ENCODE measurements around the gene KDM2B.

Gene KDM2B

GRCh38 chr12:121443193-121443870, 137.5 kb downstream of the KDM2B start:
- no peaks in the 10 kb centered on the region for H3K4me1 ChIP-seq (ENCODE audit: insufficient read depth, low read length)
- H3K27me3 ChIP-seq (ENCODE audit: insufficient read depth, low read length), result no peaks in the 10 kb centered on the region
- H3K36me3 ChIP-seq (ENCODE audit: insufficient read depth, low read length), result peaks cover 65% of the 10 kb centered on the region
- peaks cover 2% of the 10 kb centered on the region for H3K9me3 ChIP-seq (ENCODE audit: low read length)
- H2AFZ ChIP-seq (ENCODE audit: low read depth, low read length), result no peak overlapping the region
- H3K4me3 ChIP-seq (ENCODE audit: low read length), result no peak overlapping the region

DNA sequence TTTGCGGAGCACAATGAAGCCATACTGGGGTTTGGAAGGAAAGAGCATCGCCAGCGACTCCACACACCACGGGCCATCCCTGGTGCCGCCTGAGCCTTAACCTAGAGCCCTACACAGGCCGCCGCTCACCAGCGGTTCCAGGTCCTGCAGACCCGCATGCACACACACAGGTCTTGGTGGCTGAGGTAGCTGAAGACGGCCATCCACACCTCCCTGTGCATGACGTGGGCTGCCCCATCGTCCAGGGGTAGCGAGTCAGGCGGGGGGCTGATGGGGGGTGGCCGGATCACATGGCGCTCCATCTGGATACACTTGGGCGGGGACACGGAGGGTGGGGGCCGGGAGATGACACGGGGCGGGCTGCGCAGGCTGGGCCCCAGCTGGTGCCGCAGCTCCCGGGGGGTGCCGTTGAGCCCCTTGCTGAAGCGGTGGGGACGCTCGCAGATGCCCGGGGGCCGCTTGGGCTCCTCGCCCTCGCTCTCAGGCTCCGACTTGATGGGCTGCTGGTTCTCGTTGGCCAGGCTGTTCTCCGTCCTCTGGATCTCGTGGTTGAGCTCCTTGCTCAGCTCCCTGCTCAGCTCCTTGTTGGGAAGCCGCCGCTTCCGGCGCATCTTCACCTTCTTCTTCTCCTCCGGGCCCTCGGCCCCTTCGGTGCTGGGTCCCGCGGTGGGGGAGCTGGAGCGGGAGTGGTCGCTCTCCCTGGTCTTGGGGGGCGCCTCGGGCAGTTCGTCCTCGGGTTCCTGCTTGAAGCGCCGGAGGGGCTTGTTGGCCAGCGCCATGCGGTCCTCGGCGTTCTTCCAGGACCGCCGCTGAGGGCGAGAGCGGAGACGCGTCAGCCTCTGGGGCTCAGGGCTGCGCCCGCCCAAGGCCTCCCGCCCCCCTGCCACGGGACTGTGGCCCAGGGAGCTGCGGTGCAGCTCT, 138.5 kb downstream of the KDM2B start:
- no peaks in the 10 kb centered on the region for H3K4me1 ChIP-seq (ENCODE audit: insufficient read depth, low read length)
- peaks cover 3% of the 10 kb centered on the region for H3K9me3 ChIP-seq (ENCODE audit: low read length)
- peaks cover 69% of the 10 kb centered on the region for H3K36me3 ChIP-seq (ENCODE audit: insufficient read depth, low read length)
- no peak overlapping the region for H3K4me3 ChIP-seq (ENCODE audit: low read length)
- no peaks in the 10 kb centered on the region for H3K27me3 ChIP-seq (ENCODE audit: insufficient read depth, low read length)
- no peak overlapping the region for H2AFZ ChIP-seq (ENCODE audit: low read depth, low read length)

- no peaks in the 10 kb centered on the region for H3K27me3 ChIP-seq (ENCODE audit: insufficient read depth, low read length)
- H3K36me3 ChIP-seq (ENCODE audit: insufficient read depth, low read length), result peaks cover 76% of the 10 kb centered on the region
Measured at GRCh38 chr12:121441555-121441954, 139.3 kb downstream of the KDM2B start.

GRCh38 chr12:121440768-121441167, 140.1 kb downstream of the KDM2B start:
- Histone ChIP-seq H3K4me3 (ENCODE audit: low read length) (no peak overlapping the region), H3K27me3 (ENCODE audit: insufficient read depth, low read length) (no peaks in the 10 kb centered on the region), H2AFZ (ENCODE audit: low read depth, low read length) (no peak overlapping the region), H3K36me3 (ENCODE audit: insufficient read depth, low read length) (peaks cover 82% of the 10 kb centered on the region), H3K9me3 (ENCODE audit: low read length) (peaks cover 10% of the 10 kb centered on the region), H3K4me1 (ENCODE audit: insufficient read depth, low read length) (no peaks in the 10 kb centered on the region)

More at GRCh38 chr12:121441555-121441954, 139.3 kb downstream of the KDM2B start:
- no peak overlapping the region for H2AFZ ChIP-seq (ENCODE audit: low read depth, low read length)
- H3K4me1 ChIP-seq (ENCODE audit: insufficient read depth, low read length), result no peaks in the 10 kb centered on the region
- no peak overlapping the region for H3K4me3 ChIP-seq (ENCODE audit: low read length)
- H3K9me3 ChIP-seq (ENCODE audit: low read length), result peaks cover 9% of the 10 kb centered on the region

DNA sequence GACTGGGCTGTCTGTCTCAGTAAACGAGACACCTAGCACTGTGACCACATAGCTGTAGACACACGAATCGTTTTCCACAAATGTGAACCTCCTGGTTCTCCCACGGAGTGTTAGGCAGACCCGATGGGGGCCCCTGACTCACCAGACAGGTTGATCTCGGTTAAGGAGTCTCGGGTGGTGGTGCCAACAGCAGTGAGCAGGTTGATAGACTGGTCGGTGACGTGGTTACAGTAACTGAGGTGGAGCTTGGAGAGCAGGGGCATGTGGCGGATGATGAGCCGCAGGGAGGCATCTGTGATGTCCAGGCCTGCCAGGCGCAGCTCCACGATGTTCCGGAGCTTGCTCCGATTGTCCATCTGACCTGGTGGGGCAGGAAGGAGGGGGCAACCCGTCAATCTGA, 141.1 kb downstream of the KDM2B start:
- Histone ChIP-seq H3K4me1 (ENCODE audit: insufficient read depth, low read length) (no peaks in the 10 kb centered on the region), H3K36me3 (ENCODE audit: insufficient read depth, low read length) (peaks cover 83% of the 10 kb centered on the region), H3K27me3 (ENCODE audit: insufficient read depth, low read length) (no peaks in the 10 kb centered on the region), H2AFZ (ENCODE audit: low read depth, low read length) (no peak overlapping the region), H3K4me3 (ENCODE audit: low read length) (no peak overlapping the region), H3K9me3 (ENCODE audit: low read length) (peaks cover 10% of the 10 kb centered on the region)

DNA sequence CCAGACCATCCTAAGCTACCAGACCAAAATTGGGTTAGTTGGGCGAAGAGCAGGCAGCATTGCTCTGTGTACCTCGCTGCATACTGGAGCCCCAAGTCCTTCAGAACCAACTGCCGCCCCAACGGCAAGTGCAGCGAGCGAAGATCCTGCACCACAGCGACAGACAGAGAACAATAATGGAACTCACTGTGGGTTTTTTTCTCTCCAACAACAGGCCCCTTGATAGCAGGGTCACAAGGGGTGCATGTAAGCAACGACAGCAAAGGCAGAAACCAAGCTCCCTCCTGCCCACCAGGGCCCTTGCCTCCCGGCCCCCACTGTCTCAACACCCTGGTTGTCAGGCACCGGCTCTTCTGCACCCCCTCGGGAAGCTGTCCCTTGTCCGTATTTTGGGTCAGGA, 141.9 kb downstream of the KDM2B start:
- Histone ChIP-seq H3K4me3 (ENCODE audit: low read length) (no peak overlapping the region), H2AFZ (ENCODE audit: low read depth, low read length) (no peak overlapping the region), H3K36me3 (ENCODE audit: insufficient read depth, low read length) (peaks cover 80% of the 10 kb centered on the region), H3K4me1 (ENCODE audit: insufficient read depth, low read length) (no peaks in the 10 kb centered on the region), H3K9me3 (ENCODE audit: low read length) (peaks cover 10% of the 10 kb centered on the region), H3K27me3 (ENCODE audit: insufficient read depth, low read length) (no peaks in the 10 kb centered on the region)

GRCh38 chr12:121436706-121437105, 144.1 kb downstream of the KDM2B start:
- Histone ChIP-seq H3K9me3 (ENCODE audit: low read length) (peaks cover 10% of the 10 kb centered on the region), H3K27me3 (ENCODE audit: insufficient read depth, low read length) (no peaks in the 10 kb centered on the region), H3K4me3 (ENCODE audit: low read length) (no peak overlapping the region), H3K4me1 (ENCODE audit: insufficient read depth, low read length) (no peaks in the 10 kb centered on the region), H3K36me3 (ENCODE audit: insufficient read depth, low read length) (peaks cover 83% of the 10 kb centered on the region), H2AFZ (ENCODE audit: low read depth, low read length) (no peak overlapping the region)

GRCh38 chr12:121432740-121433480, 147.9 kb downstream of the KDM2B start:
- H3K27me3 ChIP-seq (ENCODE audit: insufficient read depth, low read length), result no peaks in the 10 kb centered on the region
- H3K36me3 ChIP-seq (ENCODE audit: insufficient read depth, low read length), result peaks cover 84% of the 10 kb centered on the region
- no peaks in the 10 kb centered on the region for H3K4me1 ChIP-seq (ENCODE audit: insufficient read depth, low read length)
- no peak overlapping the region for H3K4me3 ChIP-seq (ENCODE audit: low read length)
- peaks cover 9% of the 10 kb centered on the region for H3K9me3 ChIP-seq (ENCODE audit: low read length)
- H2AFZ ChIP-seq (ENCODE audit: low read depth, low read length), result no peak overlapping the region

DNA sequence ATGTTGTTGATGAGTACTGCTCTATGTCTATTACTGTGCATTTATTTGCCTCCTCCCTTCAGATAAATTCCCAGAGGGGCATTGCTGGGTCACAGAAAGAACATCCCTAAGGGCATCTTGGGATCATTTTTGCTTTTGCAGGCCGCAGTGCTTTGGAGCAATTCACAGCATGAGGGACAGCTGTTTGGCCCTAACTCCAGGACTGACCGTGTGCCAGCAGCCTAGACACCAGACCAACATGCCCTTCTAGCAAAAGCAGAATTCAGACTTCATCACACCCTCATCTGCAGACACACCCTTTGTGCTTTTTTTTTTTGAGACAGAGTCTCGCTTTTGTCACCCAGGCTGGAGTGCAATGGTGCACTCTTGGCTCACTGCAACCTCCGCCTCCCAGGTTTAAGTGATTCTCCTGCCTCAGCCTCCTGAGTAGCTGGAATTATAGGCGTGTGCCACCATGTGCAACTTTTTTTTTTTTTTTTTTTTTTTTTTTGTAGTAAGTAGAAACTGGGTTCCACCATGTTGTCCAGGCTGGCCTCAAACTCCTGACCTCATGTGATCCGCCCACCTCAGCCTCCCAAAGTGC, 149.9 kb downstream of the KDM2B start:
- no peaks in the 10 kb centered on the region for H3K4me1 ChIP-seq (ENCODE audit: insufficient read depth, low read length)
- no peak overlapping the region for H2AFZ ChIP-seq (ENCODE audit: low read depth, low read length)
- no peaks in the 10 kb centered on the region for H3K9me3 ChIP-seq (ENCODE audit: low read length)
- H3K27me3 ChIP-seq (ENCODE audit: insufficient read depth, low read length), result no peaks in the 10 kb centered on the region
- H3K36me3 ChIP-seq (ENCODE audit: insufficient read depth, low read length), result peaks cover 86% of the 10 kb centered on the region
- H3K4me3 ChIP-seq (ENCODE audit: low read length), result no peak overlapping the region

DNA sequence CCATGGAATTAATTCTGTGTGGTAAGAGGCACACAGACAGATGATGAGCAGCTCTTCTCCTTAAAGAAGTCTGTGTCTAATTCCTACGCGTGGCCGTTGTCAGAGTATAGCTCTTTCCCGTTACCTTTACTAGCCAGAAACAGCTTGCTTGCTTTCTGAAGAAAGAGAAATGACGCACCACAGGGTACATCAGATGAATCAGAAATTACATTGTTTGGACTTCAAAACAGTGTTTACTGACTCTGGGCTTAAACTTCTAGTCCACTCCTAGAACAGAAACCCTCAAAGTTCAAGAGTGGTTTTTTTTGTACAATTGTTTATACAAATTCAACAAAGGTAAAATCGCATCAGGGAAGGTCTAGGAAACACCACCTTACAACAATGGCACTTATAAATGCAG, 151.9 kb downstream of the KDM2B start:
- Histone ChIP-seq H3K27me3 (ENCODE audit: insufficient read depth, low read length) (no peaks in the 10 kb centered on the region), H3K9me3 (ENCODE audit: low read length) (no peaks in the 10 kb centered on the region), H3K4me1 (ENCODE audit: insufficient read depth, low read length) (no peaks in the 10 kb centered on the region), H3K36me3 (ENCODE audit: insufficient read depth, low read length) (peaks cover 88% of the 10 kb centered on the region), H2AFZ (ENCODE audit: low read depth, low read length) (no peak overlapping the region), H3K4me3 (ENCODE audit: low read length) (no peak overlapping the region)

DNA sequence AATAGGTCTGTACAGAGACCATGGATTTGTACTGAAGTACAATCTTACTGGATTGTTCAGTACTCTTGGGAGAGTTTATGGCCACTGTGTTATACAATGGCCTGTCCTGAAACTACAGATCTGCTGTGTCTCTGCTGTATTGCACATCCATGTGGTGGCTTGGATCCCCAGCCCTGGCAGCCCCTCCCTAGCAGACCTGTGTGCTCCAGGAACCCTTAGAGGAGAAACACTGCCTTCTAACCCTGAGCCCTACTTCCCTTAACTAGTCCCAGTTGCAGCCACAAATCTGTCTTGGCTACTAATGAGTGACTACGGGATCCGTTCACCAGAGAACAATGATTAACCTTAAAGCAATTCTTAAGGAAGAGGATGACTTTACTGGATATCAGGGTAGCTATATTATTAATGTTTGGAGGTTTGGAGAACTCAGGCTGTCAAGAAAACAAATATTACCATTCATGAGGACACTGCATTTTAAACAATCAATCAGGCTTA, 153.2 kb downstream of the KDM2B start:
- Histone ChIP-seq H3K4me3 (ENCODE audit: low read length) (no peak overlapping the region), H2AFZ (ENCODE audit: low read depth, low read length) (no peak overlapping the region), H3K36me3 (ENCODE audit: insufficient read depth, low read length) (peaks cover 88% of the 10 kb centered on the region), H3K4me1 (ENCODE audit: insufficient read depth, low read length) (no peaks in the 10 kb centered on the region), H3K27me3 (ENCODE audit: insufficient read depth, low read length) (no peaks in the 10 kb centered on the region), H3K9me3 (ENCODE audit: low read length) (no peaks in the 10 kb centered on the region)

GRCh38 chr12:121424624-121424975, 156.2 kb downstream of the KDM2B start:
- Histone ChIP-seq H3K36me3 (ENCODE audit: insufficient read depth, low read length) (peaks cover 84% of the 10 kb centered on the region), H3K9me3 (ENCODE audit: low read length) (no peaks in the 10 kb centered on the region), H3K4me1 (ENCODE audit: insufficient read depth, low read length) (no peaks in the 10 kb centered on the region), H3K4me3 (ENCODE audit: low read length) (no peak overlapping the region), H2AFZ (ENCODE audit: low read depth, low read length) (no peak overlapping the region), H3K27me3 (ENCODE audit: insufficient read depth, low read length) (no peaks in the 10 kb centered on the region)
